Mesothelial cell of epicardium (in vitro differentiated cells): ENCODE results near the gene CA11. TPM values are rescaled to one million over a fixed set of nuclear protein-coding genes. Genes with fewer than 3 reads are reported as not detected.

ENCODE experiments used
- DNase-seq, 2 experiments: peaks; one replicate each; pipeline ENCODE4 v3.0.0; 2021; ENCODE audit warnings: low spot score in 2 of 2; ENCODE audit not compliant: unreplicated experiment in 2 of 2
- H3K27ac Mint-ChIP-seq: 2 replicates; pipeline ENCODE4 v1.8.0; 2021; ENCODE audit warnings: mixed read lengths
- H3K27me3 Mint-ChIP-seq: 2 replicates; pipeline ENCODE4 v1.8.0; 2021; ENCODE audit warnings: low read depth, mixed read lengths
- H3K36me3 Mint-ChIP-seq: 2 replicates; pipeline ENCODE4 v1.8.0; 2021; ENCODE audit warnings: mixed read lengths
- H3K4me1 Mint-ChIP-seq: 2 replicates; pipeline ENCODE4 v1.8.0; 2021; ENCODE audit warnings: mixed read lengths
- H3K4me3 Mint-ChIP-seq: 2 replicates; pipeline ENCODE4 v1.8.0; 2021; ENCODE audit warnings: mild to moderate bottlenecking, moderate library complexity, mixed read lengths
- H3K9me3 Mint-ChIP-seq: 2 replicates; pipeline ENCODE4 v1.8.0; 2021; ENCODE audit warnings: mixed read lengths
- total RNA-seq: library from RNA; stranded (reverse); gene quantifications from 3 replicates; pipeline ENCODE4 v1.2.1, GENCODE V29; 2021
- TF ChIP-seq, protein P1 (sequence below): fragments of 200-600 bp; sonication (generic); IDR thresholded peaks from one replicate; pipeline ENCODE4 v1.5.0; 2021; ENCODE audit warnings: antibody characterized with exemption; ENCODE audit not compliant: unreplicated experiment

Gene CA11
- total RNA-seq, 1 donor from 2014 or later: 48.2 TPM

DNA sequence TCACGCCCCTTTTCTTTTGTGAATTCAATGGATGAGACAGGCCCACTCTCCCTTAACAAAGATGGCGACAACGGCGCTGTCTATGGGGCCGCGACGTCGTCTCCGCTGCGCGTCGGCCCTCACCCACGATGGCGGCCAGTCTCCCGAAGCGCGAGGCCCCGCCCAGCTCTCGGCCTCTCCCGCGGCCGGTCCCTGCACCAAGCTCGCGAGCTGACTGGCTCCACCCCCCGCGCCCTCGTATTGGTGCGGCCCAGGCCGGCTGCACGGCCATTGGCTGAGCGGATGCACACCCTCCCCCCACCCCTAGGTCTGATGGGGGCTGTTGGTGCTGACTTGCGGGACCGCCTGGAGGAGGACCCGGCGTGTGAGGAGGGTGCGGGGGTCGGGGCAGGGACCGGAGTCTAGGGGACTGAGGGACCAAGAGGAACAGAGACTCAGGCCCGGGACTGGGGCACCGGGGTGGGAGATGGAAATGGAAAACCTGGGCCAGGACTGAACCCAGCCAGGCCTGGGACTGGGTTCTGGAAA, 21.9 kb downstream of the CA11 start:
- Mint-ChIP-seq H3K36me3 (no peaks in the 10 kb centered on the region), H3K4me1 (peaks cover 35% of the 10 kb centered on the region), H3K27me3 (no peaks in the 10 kb centered on the region), H3K9me3 (no peaks in the 10 kb centered on the region), H3K4me3 (peak overlapping the region; percentile 76), H3K27ac (peak overlapping the region; percentile 97)
- DNase-seq: peak; percentile 96 to 98
- TF ChIP-seq, protein P1, sequence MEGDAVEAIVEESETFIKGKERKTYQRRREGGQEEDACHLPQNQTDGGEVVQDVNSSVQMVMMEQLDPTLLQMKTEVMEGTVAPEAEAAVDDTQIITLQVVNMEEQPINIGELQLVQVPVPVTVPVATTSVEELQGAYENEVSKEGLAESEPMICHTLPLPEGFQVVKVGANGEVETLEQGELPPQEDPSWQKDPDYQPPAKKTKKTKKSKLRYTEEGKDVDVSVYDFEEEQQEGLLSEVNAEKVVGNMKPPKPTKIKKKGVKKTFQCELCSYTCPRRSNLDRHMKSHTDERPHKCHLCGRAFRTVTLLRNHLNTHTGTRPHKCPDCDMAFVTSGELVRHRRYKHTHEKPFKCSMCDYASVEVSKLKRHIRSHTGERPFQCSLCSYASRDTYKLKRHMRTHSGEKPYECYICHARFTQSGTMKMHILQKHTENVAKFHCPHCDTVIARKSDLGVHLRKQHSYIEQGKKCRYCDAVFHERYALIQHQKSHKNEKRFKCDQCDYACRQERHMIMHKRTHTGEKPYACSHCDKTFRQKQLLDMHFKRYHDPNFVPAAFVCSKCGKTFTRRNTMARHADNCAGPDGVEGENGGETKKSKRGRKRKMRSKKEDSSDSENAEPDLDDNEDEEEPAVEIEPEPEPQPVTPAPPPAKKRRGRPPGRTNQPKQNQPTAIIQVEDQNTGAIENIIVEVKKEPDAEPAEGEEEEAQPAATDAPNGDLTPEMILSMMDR: no peak

DNA sequence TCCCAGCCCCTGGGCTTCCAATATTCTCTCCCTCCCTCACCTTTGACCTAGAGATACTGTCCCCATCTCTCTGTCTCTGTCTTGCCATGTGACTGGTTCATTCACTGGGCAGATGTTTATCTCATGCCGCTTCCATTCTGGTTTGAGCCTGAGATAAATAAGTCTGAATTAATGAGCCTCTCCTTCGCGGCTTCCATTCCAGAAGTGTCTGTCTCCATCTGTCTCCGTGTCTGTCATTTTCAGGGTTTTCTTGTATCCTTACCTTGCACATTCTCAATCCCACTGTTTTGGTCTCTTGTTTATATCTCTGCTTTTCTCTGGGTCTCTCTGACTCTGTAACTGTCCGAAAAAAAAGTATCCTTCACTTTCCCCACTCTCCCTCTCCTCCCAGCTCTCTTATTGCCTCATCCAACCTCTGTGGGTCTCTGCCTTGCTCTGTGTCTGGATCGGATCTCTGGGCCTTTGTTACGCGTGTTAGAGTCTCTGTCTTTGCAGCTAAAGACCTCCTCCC, 22.4 kb downstream of the CA11 start:
- DNase-seq: no peak
- no peaks in the 10 kb centered on the region for H3K27me3 Mint-ChIP-seq
- H3K4me1 Mint-ChIP-seq: peaks cover 36% of the 10 kb centered on the region
- no peaks in the 10 kb centered on the region for H3K36me3 Mint-ChIP-seq
- H3K9me3 Mint-ChIP-seq: no peaks in the 10 kb centered on the region
- H3K27ac Mint-ChIP-seq: peak overlapping the region; percentile 97
- H3K4me3 Mint-ChIP-seq: peak overlapping the region; percentile 76
- TF ChIP-seq, protein P1: no peak

DNA sequence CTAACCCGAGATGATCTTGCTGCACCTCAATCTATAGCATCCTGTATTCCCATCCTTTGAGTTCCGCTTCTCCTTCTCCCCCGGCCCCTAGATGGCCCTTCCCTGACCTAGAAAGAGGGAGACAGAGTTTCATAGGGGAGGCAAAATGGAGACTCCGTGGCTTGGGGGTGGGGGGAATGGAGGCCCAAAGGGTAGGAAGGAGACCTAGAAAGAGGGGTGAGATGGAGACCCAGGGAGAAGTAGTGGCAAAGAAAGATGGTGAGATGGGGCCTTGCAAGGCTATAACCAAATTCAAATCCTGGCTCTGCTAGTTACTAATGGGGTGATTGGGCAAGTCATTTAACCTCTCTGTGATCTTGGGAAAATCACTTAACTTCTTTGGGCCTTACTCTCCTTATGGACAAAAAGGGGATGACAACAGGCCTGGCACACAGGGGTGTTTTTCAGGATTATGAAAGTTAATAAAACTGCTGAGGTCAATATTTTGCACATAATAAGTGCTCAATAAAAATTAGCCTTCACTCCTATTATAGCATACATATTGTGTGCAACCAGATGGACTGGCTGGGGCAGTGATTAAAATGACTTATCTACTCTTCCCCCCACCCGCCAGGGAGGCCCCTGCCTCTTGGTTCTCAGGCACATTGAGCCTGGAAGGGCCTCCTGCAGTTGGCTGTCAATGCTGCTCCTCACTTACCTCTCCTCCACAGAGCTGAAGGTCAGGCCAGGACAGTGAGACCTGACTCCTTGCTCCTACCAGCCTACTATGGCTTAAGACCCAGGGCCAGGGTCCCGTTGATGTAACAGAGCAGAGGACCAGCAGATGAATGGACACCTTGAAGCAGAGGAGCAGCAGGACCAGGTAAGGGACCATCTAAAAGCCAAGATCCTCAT, 26.0 kb downstream of the CA11 start:
- TF ChIP-seq, protein P1: no peak
- Mint-ChIP-seq H3K27ac (peak overlapping the region; percentile 99), H3K9me3 (no peaks in the 10 kb centered on the region), H3K4me3 (peak overlapping the region; percentile 99), H3K27me3 (no peaks in the 10 kb centered on the region), H3K4me1 (peaks cover 57% of the 10 kb centered on the region), H3K36me3 (peaks cover 5% of the 10 kb centered on the region)
- DNase-seq: no peak

DNA sequence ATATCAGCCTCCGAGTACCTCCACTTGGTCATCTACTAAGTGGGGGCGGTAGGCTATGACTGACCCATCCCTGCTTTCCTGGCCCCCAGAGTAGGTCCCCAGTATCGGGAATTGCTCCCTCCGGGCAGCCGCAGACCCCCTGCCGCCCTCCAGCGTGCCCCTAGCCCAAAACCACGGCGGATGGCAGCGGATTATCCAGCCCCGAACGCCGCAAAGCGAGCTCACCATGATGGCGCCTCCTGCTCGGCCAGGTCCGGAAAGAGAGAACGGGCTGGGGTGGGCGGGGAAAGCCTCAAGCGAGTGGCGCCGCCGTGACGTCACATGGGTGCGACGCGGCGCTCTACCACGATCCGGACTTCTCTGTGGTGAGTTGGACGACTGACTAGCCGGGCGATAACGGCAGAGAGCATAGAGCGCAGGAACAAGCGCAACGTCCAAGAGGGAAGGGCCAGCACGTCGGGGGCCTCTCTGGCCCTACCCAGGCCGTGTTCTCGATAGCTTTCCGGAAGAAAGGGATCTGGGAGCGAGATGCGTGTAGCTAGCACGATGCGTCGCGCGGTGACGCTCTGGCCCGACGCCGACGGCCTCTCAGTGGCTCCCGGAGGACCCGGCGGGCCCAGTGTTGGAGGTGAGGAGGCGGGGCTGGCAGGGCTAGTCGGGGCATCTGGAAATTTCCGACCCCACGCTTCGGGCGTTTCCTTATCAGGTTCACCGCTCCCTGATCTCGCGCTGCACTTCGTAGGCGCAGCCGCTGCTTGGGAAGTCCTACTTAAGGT, 26.9 kb downstream of the CA11 start, which contains the start of the genes RPL18 and SPHK2:
Gene RPL18, minus strand, starts transcription at position 263 of the 776 bp plus-strand sequence. Its CDS starts 35 bp downstream, at position 228.
Gene SPHK2, plus strand, starts transcription at position 591 of the 776 bp plus-strand sequence. CDS start 1,009 bp downstream, outside the sequence.
- H3K9me3 Mint-ChIP-seq: no peaks in the 10 kb centered on the region
- H3K36me3 Mint-ChIP-seq: peaks cover 5% of the 10 kb centered on the region
- TF ChIP-seq, protein P1: no peak
- H3K27ac Mint-ChIP-seq: peak within 1 kb of the TSS; percentile 99
- peak; percentile 95 to 96 for DNase-seq
- peaks cover 49% of the 10 kb centered on the region for H3K4me1 Mint-ChIP-seq
- peak within 1 kb of the TSS; percentile 99 for H3K4me3 Mint-ChIP-seq
- H3K27me3 Mint-ChIP-seq: no peaks in the 10 kb centered on the region

DNA sequence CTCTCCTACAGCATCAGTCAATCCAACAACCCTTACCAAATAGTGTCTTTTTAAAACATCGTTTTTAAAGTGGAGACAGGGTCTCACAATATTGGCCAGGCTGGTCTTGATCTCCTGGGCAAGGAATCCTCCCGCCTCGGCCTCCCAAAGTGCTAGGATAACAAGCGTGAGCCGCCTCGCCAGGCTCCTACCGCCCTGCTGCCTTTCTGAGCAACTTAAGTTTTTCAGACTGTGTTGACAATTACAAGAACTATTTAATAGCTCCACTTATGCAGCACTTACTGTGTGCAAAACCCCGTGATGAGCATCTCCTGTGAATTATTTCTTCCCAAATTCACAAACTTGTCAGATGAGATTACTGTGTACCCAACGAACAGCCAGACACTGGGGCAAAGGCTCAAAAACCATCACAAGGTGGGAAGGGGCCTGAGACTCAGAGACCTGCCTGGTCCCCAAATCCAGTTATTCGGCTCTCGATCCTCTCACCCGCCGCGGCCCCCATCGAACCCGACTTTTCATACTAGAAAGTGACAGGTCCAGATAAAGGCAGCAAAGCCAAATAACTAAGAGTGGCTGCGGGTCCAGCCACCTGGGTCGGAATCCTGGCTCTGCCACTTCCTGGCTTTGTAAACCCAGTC, 27.6 kb downstream of the CA11 start:
- no peaks in the 10 kb centered on the region for H3K9me3 Mint-ChIP-seq
- H3K27me3 Mint-ChIP-seq: no peaks in the 10 kb centered on the region
- H3K27ac Mint-ChIP-seq: peak overlapping the region; percentile 99
- H3K4me1 Mint-ChIP-seq: peaks cover 43% of the 10 kb centered on the region
- TF ChIP-seq, protein P1: no peak
- peak overlapping the region; percentile 99 for H3K4me3 Mint-ChIP-seq
- peaks cover 5% of the 10 kb centered on the region for H3K36me3 Mint-ChIP-seq
- DNase-seq: peak in 1 of 2 experiments; percentile 47
